ENCODE data around the gene HSD17B14.

HSD17B14 gene

GRCh38 chr19:48867746-48868113 lies 31.4 kb upstream of the HSD17B14 start:
- no peak overlapping the region for H3K4me3 ChIP-seq (ENCODE audit: low read depth, low read length)
- DNase-seq (ENCODE audit: low read depth), result no peak
- TF ChIP-seq, protein P1, sequence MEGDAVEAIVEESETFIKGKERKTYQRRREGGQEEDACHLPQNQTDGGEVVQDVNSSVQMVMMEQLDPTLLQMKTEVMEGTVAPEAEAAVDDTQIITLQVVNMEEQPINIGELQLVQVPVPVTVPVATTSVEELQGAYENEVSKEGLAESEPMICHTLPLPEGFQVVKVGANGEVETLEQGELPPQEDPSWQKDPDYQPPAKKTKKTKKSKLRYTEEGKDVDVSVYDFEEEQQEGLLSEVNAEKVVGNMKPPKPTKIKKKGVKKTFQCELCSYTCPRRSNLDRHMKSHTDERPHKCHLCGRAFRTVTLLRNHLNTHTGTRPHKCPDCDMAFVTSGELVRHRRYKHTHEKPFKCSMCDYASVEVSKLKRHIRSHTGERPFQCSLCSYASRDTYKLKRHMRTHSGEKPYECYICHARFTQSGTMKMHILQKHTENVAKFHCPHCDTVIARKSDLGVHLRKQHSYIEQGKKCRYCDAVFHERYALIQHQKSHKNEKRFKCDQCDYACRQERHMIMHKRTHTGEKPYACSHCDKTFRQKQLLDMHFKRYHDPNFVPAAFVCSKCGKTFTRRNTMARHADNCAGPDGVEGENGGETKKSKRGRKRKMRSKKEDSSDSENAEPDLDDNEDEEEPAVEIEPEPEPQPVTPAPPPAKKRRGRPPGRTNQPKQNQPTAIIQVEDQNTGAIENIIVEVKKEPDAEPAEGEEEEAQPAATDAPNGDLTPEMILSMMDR (IDR thresholded peaks at IDR 0.05; ENCODE audit: low read depth, low read length), result no peak

GRCh38 chr19:48867123-48867745 lies 30.9 kb upstream of the HSD17B14 start:
- DNase-seq (ENCODE audit: low read depth), result no peak
- H3K4me3 ChIP-seq (ENCODE audit: low read depth, low read length), result no peak overlapping the region
- no peak for TF ChIP-seq MAX (IDR thresholded peaks at IDR 0.05; ENCODE audit: low read depth, low read length)
- TF ChIP-seq MYC (IDR thresholded peaks at IDR 0.05; ENCODE audit: low read depth, low read length), result no peak
- TF ChIP-seq POLR2A (IDR thresholded peaks at IDR 0.05; ENCODE audit: extremely low read depth, insufficient read length), result no peak
- TF ChIP-seq, protein P1 (IDR thresholded peaks at IDR 0.05; ENCODE audit: low read depth, low read length), result no peak

DNA sequence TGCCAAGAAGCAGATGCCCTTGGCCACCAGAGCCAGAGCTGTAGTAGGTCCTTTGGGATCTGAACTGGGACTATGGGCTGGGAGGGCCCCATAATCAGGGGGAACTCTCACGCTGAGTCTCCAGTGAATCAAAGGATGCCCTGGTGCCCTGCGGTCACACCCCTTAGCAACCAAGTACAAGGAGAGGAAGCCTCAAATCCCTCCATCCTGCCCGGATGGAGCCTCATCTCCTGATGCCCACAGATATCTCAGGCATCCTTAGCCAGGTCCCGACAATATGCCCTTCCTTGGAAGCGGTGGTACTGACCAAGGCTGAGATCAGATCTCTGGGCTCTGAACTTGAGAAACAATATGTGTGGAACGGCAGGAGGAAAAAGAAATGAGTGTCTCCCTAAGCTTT lies 30.4 kb upstream of the HSD17B14 start:
- TF ChIP-seq, protein P1 (IDR thresholded peaks at IDR 0.05; ENCODE audit: low read depth, low read length), result no peak
- TF ChIP-seq MAX (IDR thresholded peaks at IDR 0.05; ENCODE audit: low read depth, low read length) (no peak), POLR2A (IDR thresholded peaks at IDR 0.05; ENCODE audit: extremely low read depth, insufficient read length) (no peak), MYC (IDR thresholded peaks at IDR 0.05; ENCODE audit: low read depth, low read length) (no peak)
- no peak overlapping the region for H3K4me3 ChIP-seq (ENCODE audit: low read depth, low read length)
- no peak for DNase-seq (ENCODE audit: low read depth)

DNA sequence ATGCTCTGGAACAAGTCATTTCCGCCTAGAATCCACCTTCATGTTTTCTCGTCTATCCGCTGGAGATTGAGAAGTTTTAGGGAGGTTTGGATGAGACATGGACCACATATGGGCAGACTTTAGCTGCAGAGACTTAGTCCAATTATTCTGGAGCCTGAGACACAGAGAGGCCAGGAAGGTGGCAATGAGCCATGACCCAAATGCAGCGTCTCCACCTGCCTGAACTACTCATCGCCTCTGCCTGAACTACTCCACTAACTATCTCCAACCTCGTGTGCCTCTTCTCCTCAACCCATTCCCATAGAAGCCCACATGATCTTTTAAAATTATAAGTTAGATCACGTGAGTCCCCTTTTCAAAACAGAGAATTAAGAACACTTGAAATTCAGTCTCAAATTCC lies 26.5 kb upstream of the HSD17B14 start:
- no peak for DNase-seq (ENCODE audit: low read depth)
- H3K4me3 ChIP-seq (ENCODE audit: low read depth, low read length), result no peak overlapping the region
- TF ChIP-seq MYC (IDR thresholded peaks at IDR 0.05; ENCODE audit: low read depth, low read length), result no peak
- no peak for TF ChIP-seq POLR2A (IDR thresholded peaks at IDR 0.05; ENCODE audit: extremely low read depth, insufficient read length)
- TF ChIP-seq MAX (IDR thresholded peaks at IDR 0.05; ENCODE audit: low read depth, low read length), result no peak
- TF ChIP-seq, protein P1 (IDR thresholded peaks at IDR 0.05; ENCODE audit: low read depth, low read length), result no peak

- no peak for DNase-seq (ENCODE audit: low read depth)
Observed at GRCh38 chr19:48861313-48861712, 25.0 kb upstream of the HSD17B14 start.

More at GRCh38 chr19:48861313-48861712, 25.0 kb upstream of the HSD17B14 start:
- no peak overlapping the region for H3K4me3 ChIP-seq (ENCODE audit: low read depth, low read length)
- TF ChIP-seq, protein P1 (IDR thresholded peaks at IDR 0.05; ENCODE audit: low read depth, low read length), result no peak
- no peak for TF ChIP-seq MYC (IDR thresholded peaks at IDR 0.05; ENCODE audit: low read depth, low read length)
- TF ChIP-seq MAX (IDR thresholded peaks at IDR 0.05; ENCODE audit: low read depth, low read length), result no peak
- no peak for TF ChIP-seq POLR2A (IDR thresholded peaks at IDR 0.05; ENCODE audit: extremely low read depth, insufficient read length)

All from NB4 (cell line).